Prostate gland (tissue), 2 donors: ENCODE measurements around the gene HOXD8. TPM values are rescaled to one million over a fixed set of nuclear protein-coding genes. Genes with fewer than 3 reads are reported as not detected.

Experiments
- DNase-seq: peaks from one replicate; pipeline ENCODE4 v3.0.0-alpha.2; 2019; ENCODE audit warnings: low spot score
- H3K27ac ChIP-seq, 2 donors: fragments of 200-600 bp; sonication (generic); 2 replicates each; pipeline ENCODE4 v1.5.1; 2017 to 2019
- H3K27me3 ChIP-seq: fragments of 200-600 bp; sonication (generic); replicated peaks from 2 replicates; pipeline ENCODE4 v1.5.1; 2019; ENCODE audit not compliant: insufficient read depth
- H3K36me3 ChIP-seq, 2 donors: fragments of 200-600 bp; sonication (generic); 1 replicate in 1 of 2; 2 replicates in 1 of 2; pipeline versions ENCODE4 v1.5.1 to v1.8.1; 2017 to 2019
- H3K4me1 ChIP-seq: fragments of 200-600 bp; sonication (generic); replicated peaks from 2 replicates; pipeline ENCODE4 v1.5.1; 2019
- H3K4me3 ChIP-seq, 2 donors: fragments of 200-600 bp; sonication (generic); 2 replicates each; pipeline ENCODE4 v1.5.1; 2017 to 2019
- H3K9me3 ChIP-seq: fragments of 200-600 bp; sonication (generic); 2 replicates; pipeline ENCODE4 v1.5.1; 2017
- POLR2A ChIP-seq: fragments of 450-650 bp; IDR thresholded peaks from one replicate; pipeline ENCODE4 v1.6.1; 2016; ENCODE audit warnings: antibody characterized with exemption, mild to moderate bottlenecking
- POLR2AphosphoS5 ChIP-seq: sonication (generic); formaldehyde crosslinking; IDR thresholded peaks from one replicate; pipeline ENCODE4 v1.6.1; 2017; ENCODE audit warnings: antibody characterized with exemption
- WGBS: methylation state at CpG from one replicate; pipeline ENCODE4 v1.1.5; 2018; 5-methylcytosine and 5-hydroxymethylcytosine counted together
- intact Hi-C: fragments of 100-400 bp; cut with DNase I; formaldehyde crosslinking; loops from one replicate; pipeline ENCODE4 v1.14.2; 2022
- total RNA-seq, 2 donors: library from RNA; depleted of rRNA; stranded (reverse); fragments of >200 nt; gene quantifications; one replicate each; pipeline ENCODE4 v1.1.0, GENCODE V29; 2016
- TF ChIP-seq, protein P1 (sequence below), 4 experiments: fragments of 200-600 bp in 2 of 4; fragments of 450-650 bp in 2 of 4; sonication (generic) in 2 of 4; IDR thresholded peaks; 1 replicate in 3 of 4; 2 replicates in 1 of 4; pipeline ENCODE4 v1.5.1; 2016 to 2019; ENCODE audit warnings: antibody characterized with exemption in 4 of 4, mild to moderate bottlenecking in 2 of 4, moderate library complexity in 2 of 4

HOXD8 gene
- total RNA-seq, 2 donors from 2014 or later: 10.4 to 30.8 TPM

- TF ChIP-seq POLR2A (no peak), POLR2AphosphoS5 (no peak)
- TF ChIP-seq, protein P1, sequence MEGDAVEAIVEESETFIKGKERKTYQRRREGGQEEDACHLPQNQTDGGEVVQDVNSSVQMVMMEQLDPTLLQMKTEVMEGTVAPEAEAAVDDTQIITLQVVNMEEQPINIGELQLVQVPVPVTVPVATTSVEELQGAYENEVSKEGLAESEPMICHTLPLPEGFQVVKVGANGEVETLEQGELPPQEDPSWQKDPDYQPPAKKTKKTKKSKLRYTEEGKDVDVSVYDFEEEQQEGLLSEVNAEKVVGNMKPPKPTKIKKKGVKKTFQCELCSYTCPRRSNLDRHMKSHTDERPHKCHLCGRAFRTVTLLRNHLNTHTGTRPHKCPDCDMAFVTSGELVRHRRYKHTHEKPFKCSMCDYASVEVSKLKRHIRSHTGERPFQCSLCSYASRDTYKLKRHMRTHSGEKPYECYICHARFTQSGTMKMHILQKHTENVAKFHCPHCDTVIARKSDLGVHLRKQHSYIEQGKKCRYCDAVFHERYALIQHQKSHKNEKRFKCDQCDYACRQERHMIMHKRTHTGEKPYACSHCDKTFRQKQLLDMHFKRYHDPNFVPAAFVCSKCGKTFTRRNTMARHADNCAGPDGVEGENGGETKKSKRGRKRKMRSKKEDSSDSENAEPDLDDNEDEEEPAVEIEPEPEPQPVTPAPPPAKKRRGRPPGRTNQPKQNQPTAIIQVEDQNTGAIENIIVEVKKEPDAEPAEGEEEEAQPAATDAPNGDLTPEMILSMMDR (IDR thresholded peaks at IDR 0.05): no peak
- Histone ChIP-seq H3K27ac (no peak overlapping the region), H3K4me1 (no peaks in the 10 kb centered on the region), H3K9me3 (no peaks in the 10 kb centered on the region), H3K4me3 (no peak overlapping the region), H3K36me3 (no peaks in the 10 kb centered on the region), H3K27me3 (peaks cover 48% of the 10 kb centered on the region)
- intact Hi-C loops: no loop called here
- no peak for DNase-seq
- 13% methylated on average over 52 of the region's 52 CpGs for WGBS
Measured at GRCh38 chr2:176164611-176165369, 35.3 kb downstream of the HOXD8 start.

GRCh38 chr2:176165370-176166050, 36.0 kb downstream of the HOXD8 start:
- Histone ChIP-seq H3K4me3 (no peak overlapping the region), H3K36me3 (no peaks in the 10 kb centered on the region), H3K9me3 (no peaks in the 10 kb centered on the region), H3K27me3 (peaks cover 40% of the 10 kb centered on the region), H3K27ac (no peak overlapping the region), H3K4me1 (no peaks in the 10 kb centered on the region)
- TF ChIP-seq POLR2A: no peak
- TF ChIP-seq, protein P1 (IDR thresholded peaks at IDR 0.05): no peak
- TF ChIP-seq POLR2AphosphoS5: no peak
- WGBS: 9% methylated on average over 26 of the region's 26 CpGs
- intact Hi-C loops: no loop called here
- DNase-seq: no peak

- no peak for TF ChIP-seq POLR2A
- no peak for TF ChIP-seq POLR2AphosphoS5
- TF ChIP-seq, protein P1 (IDR thresholded peaks at IDR 0.05): no peak
- no peak for DNase-seq
- H3K9me3 ChIP-seq: no peaks in the 10 kb centered on the region
- H3K27me3 ChIP-seq: peaks cover 36% of the 10 kb centered on the region
- no peak overlapping the region for H3K4me3 ChIP-seq
- H3K27ac ChIP-seq: no peak overlapping the region
- no peaks in the 10 kb centered on the region for H3K36me3 ChIP-seq
- H3K4me1 ChIP-seq: no peaks in the 10 kb centered on the region
- 59% methylated on average over 2 of the region's 2 CpGs for WGBS
- intact Hi-C loops: no loop called here
Measured at GRCh38 chr2:176166272-176166671, 36.8 kb downstream of the HOXD8 start.

- H3K27ac ChIP-seq: no peak overlapping the region
- TF ChIP-seq POLR2AphosphoS5: no peak
- no peak for TF ChIP-seq POLR2A
- TF ChIP-seq, protein P1 (IDR thresholded peaks at IDR 0.05): no peak
- 63% methylated on average over 1 of the region's 1 CpG for WGBS
- no peak overlapping the region for H3K4me3 ChIP-seq
- DNase-seq: no peak
- H3K27me3 ChIP-seq: peaks cover 40% of the 10 kb centered on the region
- intact Hi-C loops: no loop called here
- H3K9me3 ChIP-seq: no peaks in the 10 kb centered on the region
- no peaks in the 10 kb centered on the region for H3K36me3 ChIP-seq
- no peaks in the 10 kb centered on the region for H3K4me1 ChIP-seq
Measured at GRCh38 chr2:176167398-176167797, 37.9 kb downstream of the HOXD8 start.

DNA sequence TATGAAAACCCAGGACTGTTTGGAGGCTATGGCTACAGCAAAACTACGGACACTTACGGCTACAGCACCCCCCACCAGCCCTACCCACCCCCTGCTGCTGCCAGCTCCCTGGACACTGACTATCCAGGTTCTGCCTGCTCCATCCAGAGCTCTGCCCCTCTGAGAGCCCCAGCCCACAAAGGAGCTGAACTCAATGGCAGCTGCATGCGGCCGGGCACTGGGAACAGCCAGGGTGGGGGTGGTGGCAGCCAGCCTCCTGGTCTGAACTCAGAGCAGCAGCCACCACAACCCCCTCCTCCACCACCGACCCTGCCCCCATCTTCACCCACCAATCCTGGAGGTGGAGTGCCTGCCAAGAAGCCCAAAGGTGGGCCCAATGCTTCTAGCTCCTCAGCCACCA, 39.7 kb downstream of the HOXD8 start:
- Histone ChIP-seq H3K9me3 (no peaks in the 10 kb centered on the region), H3K4me1 (no peaks in the 10 kb centered on the region), H3K36me3 (no peaks in the 10 kb centered on the region), H3K27ac (no peak overlapping the region), H3K27me3 (peaks cover 27% of the 10 kb centered on the region), H3K4me3 (no peak overlapping the region)
- DNase-seq: no peak
- intact Hi-C loops: no loop called here
- TF ChIP-seq, protein P1 (IDR thresholded peaks at IDR 0.05): no peak
- TF ChIP-seq POLR2A: no peak
- TF ChIP-seq POLR2AphosphoS5: no peak
- 93% methylated on average over 5 of the region's 5 CpGs for WGBS
